Stimulated activated CD4-positive, alpha-beta T cell treated with anti-CD3 and anti-CD28 coated beads, TNF-alpha, amount 100 ng/mL, for 24 hours (primary cell): ENCODE data around the gene CFAP107.
"Not testable (repeated sequence)": the region's sequence is repeated elsewhere in the genome, so short reads cannot be mapped to it uniquely, and the experiment has no call there.

Experiments
- DNase-seq, 3 experiments: peaks; one replicate each; pipeline ENCODE4 v3.0.0-alpha.2; 2020; ENCODE audit warnings: low read depth in 3 of 3

Gene CFAP107

GRCh38 chr1:12778061-12778460 is 32.1 kb downstream of the CFAP107 start:
- no peak for DNase-seq

DNA sequence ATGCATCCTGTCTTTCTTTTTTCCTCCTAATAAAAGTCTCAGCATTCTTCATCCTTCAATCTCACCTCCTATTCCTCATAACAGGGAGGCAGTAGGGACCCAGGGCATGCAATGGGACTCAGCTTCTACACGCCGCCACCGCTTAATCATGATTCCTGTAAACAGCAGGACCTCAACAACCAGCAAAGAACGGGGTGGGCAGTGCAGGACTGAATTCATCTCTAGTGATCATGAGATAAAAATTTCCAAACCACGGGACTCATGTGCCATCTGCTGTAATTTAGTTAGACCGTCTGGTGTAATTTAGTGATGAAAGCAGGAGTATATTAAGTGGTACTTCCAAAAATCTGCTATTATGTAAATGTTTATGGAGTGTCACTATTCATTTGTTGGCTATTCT is 32.9 kb downstream of the CFAP107 start:
- DNase-seq = no peak

- not testable (repeated sequence) for DNase-seq
Measured at GRCh38 chr1:12781488-12781887, 35.5 kb downstream of the CFAP107 start.

DNA sequence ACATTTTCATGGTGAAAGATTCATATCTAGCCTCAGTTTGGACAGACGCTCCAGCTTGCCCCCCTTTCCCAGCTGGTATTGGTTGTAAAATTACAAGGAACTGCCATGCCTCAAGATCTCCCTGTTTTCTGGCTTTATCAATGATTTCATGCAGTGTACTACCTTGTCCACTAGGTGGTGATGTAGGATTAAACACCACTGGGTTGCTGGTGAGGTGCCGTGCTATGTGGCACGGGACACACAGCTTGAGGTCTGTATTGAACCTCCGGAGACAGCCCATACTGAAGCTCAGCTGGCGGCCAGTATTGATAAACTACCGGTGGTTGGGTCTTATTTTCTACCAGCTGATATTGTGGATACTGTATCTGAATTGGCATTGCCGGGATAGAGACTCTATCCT is 37.8 kb downstream of the CFAP107 start:
- DNase-seq = not testable (repeated sequence)

- not testable (repeated sequence) for DNase-seq
Measured at GRCh38 chr1:12784729-12785128, 38.7 kb downstream of the CFAP107 start.

GRCh38 chr1:12791097-12791496 is 45.1 kb downstream of the CFAP107 start, which contains the start of gene PRAMEF1:
PRAMEF1 (plus strand) TSS chr1:12791397; CDS start chr1:12793228, 1,831 bp downstream.
- not testable (repeated sequence) for DNase-seq

- no peak for DNase-seq
Measured at GRCh38 chr1:12798911-12799310, 52.9 kb downstream of the CFAP107 start.

- DNase-seq = no peak
Measured at GRCh38 chr1:12799730-12800129, 53.7 kb downstream of the CFAP107 start.

DNA sequence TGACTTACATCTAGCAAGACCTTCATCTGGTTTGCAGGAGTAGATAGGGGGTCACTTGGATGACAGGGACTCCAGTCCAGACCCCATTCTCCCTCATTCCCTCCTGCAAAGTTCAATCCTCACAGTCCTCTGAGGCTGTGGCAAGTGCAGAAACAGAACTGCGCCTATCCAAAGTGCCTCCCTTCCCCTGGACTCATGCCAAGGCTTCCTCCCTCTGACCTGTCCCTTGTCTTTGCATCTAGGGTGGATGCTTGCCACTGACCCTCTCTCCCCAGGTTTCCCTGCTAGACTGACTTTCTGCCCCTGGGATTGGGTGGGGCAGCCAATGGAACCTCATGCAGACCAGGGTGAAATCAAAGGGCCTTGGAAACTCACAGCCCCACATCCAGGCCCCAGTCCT is 63.9 kb downstream of the CFAP107 start:
- no peak for DNase-seq

GRCh38 chr1:12810691-12811408 is 64.8 kb downstream of the CFAP107 start:
- DNase-seq = no peak

- DNase-seq = no peak
Measured at GRCh38 chr1:12811409-12811784, 65.4 kb downstream of the CFAP107 start.
